HG03521 (cell line): ENCODE results near the gene MRPS14.
"Not testable (repeated sequence)": the region's sequence is repeated elsewhere in the genome, so short reads cannot be mapped to it uniquely, and the experiment has no call there.

Source experiments
- ATAC-seq: cut with Tn5 transposase; IDR thresholded peaks from one replicate; pipeline ENCODE4 v1.9.1; 2021; ENCODE audit warnings: mild to moderate bottlenecking, moderate library complexity; ENCODE audit not compliant: unreplicated experiment

Gene MRPS14

GRCh38 chr1:175024773-175025172 is 1.5 kb upstream of the MRPS14 start:
- ATAC-seq, result no peak

GRCh38 chr1:175023922-175024242 is 657 bp upstream of the MRPS14 start:
- not testable (repeated sequence) for ATAC-seq

GRCh38 chr1:175019524-175019923 is 3.7 kb downstream of the MRPS14 start:
- no peak for ATAC-seq

GRCh38 chr1:175015243-175015642 is 8.0 kb downstream of the MRPS14 start:
- ATAC-seq, result no peak

- ATAC-seq, result no peak
Measured at GRCh38 chr1:175013445-175013844, 9.8 kb downstream of the MRPS14 start.

- ATAC-seq, result no peak
Measured at GRCh38 chr1:175009532-175009931, 13.7 kb downstream of the MRPS14 start.

- ATAC-seq, result no peak
Measured at GRCh38 chr1:175005085-175005783, 18.0 kb downstream of the MRPS14 start.

GRCh38 chr1:175003521-175003920 is 19.7 kb downstream of the MRPS14 start:
- ATAC-seq, result no peak

GRCh38 chr1:175002910-175003517 is 20.2 kb downstream of the MRPS14 start:
- ATAC-seq, result no peak

GRCh38 chr1:175000697-175001187 is 22.5 kb downstream of the MRPS14 start:
- no peak for ATAC-seq

- ATAC-seq, result no peak
Measured at GRCh38 chr1:174999936-175000696, 23.1 kb downstream of the MRPS14 start, which contains the start of gene CACYBP. Gene CACYBP, plus strand, starts transcription at chr1:174999947. Its CDS starts 234 bp downstream, at chr1:175000181.

GRCh38 chr1:174999216-174999935 is 23.8 kb downstream of the MRPS14 start:
- peak; percentile 74 for ATAC-seq

- ATAC-seq, result no peak
Measured at GRCh38 chr1:174998569-174999215, 24.5 kb downstream of the MRPS14 start.

GRCh38 chr1:174997041-174997440 is 26.2 kb downstream of the MRPS14 start:
- no peak for ATAC-seq

GRCh38 chr1:174996476-174996875 is 26.7 kb downstream of the MRPS14 start:
- ATAC-seq, result no peak

- no peak for ATAC-seq
Measured at GRCh38 chr1:174995916-174996315, 27.3 kb downstream of the MRPS14 start.

- no peak for ATAC-seq
Measured at GRCh38 chr1:174995121-174995520, 28.1 kb downstream of the MRPS14 start.

GRCh38 chr1:174991473-174991872 is 31.8 kb downstream of the MRPS14 start:
- ATAC-seq, result no peak

GRCh38 chr1:174990382-174990999 is 32.7 kb downstream of the MRPS14 start:
- no peak for ATAC-seq

- ATAC-seq, result no peak
Measured at GRCh38 chr1:174989536-174990220, 33.5 kb downstream of the MRPS14 start.
